CD4-positive, alpha-beta T cell treated with Interleukin-2 at 100 ng/mL for 4 hours (primary cell): Measurements from ENCODE around the gene CNTROB.
"Not testable (repeated sequence)": the region's sequence is repeated elsewhere in the genome, so short reads cannot be mapped to it uniquely, and the experiment has no call there.

Source experiments
- DNase-seq: peaks from one replicate; pipeline ENCODE4 v3.0.0-alpha.2; 2020; ENCODE audit warnings: low spot score

The CNTROB gene

GRCh38 chr17:7943291-7943690 lies 11.3 kb downstream of the CNTROB start:
- DNase-seq: no peak

DNA sequence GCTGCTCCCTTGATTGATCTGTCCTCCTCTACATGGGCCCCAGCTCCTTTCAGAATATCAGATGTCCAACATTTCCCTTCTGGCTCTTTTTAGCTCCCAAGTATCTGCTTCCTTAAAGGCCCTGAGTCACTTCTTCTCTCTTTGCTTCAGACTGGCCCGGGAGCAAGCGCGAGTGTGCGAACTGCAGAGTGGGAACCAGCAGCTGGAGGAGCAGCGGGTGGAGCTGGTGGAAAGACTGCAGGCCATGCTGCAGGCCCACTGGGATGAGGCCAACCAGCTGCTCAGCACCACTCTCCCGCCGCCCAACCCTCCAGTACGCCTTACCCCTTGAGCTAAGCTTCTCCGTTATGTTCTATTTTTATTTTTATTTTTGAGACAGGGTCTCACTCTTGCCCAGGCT lies 12.3 kb downstream of the CNTROB start:
- no peak for DNase-seq

DNA sequence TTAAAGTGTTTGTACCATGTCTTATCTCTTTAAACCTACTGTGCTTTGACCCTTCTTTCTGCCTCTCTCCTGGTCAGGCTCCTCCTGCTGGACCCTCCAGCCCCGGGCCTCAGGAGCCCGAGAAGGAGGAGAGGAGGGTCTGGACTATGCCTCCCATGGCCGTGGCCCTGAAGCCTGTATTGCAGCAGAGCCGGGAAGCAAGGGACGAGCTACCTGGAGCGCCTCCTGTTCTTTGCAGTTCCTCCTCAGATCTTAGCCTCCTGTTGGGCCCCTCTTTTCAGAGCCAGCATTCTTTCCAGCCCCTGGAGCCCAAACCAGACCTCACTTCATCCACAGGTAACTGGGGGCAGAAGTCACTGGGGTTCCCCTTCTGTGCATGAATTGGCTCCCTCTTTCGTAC lies 13.6 kb downstream of the CNTROB start:
- DNase-seq: no peak

DNA sequence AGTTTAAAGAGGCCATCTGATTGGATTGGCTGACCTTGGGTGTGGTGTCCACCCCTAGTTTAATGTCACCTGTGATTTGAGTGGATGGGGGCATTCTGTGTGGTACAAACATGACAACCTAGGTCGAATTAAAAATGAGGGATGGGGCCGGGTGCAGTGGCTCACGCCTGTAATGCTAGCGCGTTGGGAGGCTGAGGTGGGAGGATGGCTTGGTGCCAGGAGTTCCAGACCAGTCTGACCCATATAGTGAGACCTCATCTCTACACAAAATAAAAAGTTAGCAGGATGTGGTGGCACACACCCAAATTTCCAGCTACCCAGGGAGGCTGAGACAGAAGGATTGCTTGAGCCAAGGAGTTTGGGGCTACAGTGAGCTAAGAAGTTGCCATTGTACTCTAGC lies 14.4 kb downstream of the CNTROB start:
- DNase-seq: no peak

DNA sequence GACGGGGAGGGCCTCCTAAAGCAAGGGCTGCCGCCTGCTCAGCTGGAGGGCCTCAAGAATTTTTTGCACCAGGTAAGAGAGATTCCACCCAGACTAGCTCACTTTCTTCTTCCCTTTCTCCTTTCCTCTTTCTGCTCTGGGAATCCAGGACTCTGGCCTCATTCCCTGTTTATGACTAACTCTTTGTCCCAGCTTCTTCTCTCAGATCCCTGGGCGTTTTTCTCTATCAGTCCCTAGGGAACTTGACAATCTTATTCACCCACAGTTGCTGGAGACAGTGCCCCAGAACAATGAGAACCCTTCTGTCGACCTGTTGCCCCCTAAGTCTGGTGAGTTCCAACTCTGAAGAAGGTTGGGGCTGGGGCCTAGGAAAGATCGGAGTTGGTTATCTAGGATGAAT lies 15.6 kb downstream of the CNTROB start:
- no peak for DNase-seq

DNA sequence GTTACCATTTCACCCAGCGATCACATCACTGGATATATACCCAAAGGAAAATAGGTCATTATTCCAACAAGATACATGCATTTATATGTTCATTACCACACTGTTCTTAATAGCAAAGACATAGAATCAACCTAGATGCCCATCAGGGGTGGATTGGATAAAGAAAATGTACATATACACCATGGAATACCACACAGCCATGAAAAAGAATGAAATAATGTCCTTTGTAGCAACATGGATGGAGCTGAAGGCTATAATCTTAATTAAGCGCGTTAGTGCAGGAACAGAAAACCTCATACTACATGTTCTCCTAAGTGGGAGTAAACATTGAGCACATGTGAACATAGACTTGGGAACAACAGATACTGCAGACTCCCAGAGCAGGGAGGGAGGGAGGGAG lies 18.6 kb downstream of the CNTROB start:
- no peak for DNase-seq

- peak; percentile 14 for DNase-seq
Observed at GRCh38 chr17:7951143-7951792, 19.3 kb downstream of the CNTROB start.

DNA sequence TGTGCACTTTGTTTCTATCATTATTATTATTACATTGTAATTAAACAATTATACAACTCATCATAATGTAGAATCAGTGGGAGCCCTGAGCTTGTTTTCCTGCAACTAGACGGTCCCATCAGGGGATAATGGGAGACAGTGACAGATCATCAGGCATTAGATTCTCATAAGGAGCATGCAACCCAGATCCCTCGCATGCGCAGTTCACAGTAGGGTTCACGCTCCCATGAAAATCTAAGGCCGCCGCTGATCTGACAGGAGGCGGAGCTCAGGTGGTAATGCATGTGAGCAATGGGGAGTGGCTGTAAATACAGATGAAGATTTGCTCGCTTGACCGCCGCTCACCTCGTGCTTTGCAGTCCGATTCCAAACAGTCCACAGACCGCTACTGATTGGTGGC lies 21.3 kb downstream of the CNTROB start:
- not testable (repeated sequence) for DNase-seq

DNA sequence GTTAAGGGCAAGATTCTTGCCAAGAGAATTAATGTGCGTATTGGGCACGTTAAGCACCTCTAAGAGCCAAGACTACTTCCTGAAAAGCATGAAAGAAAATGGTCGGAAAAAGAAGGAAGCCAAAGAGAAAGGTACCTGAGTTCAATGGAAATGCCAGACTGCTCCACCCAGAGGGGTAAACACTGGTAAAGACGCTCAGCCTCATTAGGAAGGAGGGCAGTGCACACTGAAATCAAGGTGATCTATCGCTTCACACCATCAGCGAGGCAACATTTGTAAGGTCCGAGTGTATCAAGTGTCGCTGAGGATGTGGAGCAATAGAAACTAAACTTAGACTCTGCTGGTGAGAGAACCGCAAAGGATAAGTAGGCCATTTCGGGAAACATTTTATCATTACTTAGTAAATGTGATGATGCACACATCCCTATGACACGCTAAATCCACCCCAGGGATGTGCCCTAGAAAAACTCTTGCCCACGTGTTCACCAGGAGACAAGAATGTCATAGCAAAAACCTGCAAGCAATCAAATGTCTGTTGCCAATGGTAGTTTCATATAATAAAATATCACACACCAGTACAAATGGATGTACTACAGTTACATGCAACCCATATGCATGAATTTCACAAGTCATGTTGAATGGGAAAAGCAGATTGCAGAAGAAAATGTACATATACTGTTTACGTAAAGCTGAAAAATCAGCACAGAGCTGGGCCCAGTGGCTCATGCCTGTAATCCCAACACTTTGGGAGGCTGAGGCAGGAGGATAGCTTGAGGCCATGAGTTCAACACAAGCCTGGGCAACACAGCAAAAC lies 23.6 kb downstream of the CNTROB start:
- DNase-seq: no peak

DNA sequence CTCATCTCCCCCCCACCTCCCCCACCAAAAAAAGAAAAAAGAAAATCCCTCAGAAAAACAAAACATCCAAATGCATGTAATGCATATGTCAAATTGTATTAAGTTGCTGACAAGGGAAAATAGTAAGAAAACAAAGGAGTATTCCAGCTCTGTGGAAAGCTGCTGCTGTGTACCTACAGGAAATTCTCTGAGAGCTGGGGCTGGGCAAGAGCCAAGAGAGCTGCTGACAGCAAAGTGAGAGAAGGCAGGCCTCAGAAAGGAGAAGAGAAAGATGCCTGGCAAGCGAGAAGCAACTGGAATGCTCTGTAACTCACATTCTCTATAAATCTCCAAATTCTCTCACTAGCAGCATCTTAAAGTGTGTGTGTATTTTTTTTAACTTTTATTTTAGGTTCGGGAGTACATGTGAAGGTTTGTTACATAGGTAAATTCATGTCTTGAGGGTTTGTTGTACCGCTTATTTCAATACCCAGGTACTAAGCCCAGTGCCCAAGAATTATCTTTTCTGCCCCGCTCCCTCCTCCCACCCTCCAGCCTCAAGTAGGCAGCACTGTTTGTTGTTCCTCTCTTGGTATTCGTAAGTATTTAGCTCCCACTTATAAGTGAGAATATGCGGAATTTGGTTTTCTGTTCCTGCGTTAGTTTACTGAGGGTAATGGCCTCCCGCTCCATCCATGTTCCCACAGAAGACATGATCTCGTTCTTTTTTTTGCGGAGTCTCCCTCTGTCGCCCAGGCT lies 24.4 kb downstream of the CNTROB start:
- DNase-seq: no peak

DNA sequence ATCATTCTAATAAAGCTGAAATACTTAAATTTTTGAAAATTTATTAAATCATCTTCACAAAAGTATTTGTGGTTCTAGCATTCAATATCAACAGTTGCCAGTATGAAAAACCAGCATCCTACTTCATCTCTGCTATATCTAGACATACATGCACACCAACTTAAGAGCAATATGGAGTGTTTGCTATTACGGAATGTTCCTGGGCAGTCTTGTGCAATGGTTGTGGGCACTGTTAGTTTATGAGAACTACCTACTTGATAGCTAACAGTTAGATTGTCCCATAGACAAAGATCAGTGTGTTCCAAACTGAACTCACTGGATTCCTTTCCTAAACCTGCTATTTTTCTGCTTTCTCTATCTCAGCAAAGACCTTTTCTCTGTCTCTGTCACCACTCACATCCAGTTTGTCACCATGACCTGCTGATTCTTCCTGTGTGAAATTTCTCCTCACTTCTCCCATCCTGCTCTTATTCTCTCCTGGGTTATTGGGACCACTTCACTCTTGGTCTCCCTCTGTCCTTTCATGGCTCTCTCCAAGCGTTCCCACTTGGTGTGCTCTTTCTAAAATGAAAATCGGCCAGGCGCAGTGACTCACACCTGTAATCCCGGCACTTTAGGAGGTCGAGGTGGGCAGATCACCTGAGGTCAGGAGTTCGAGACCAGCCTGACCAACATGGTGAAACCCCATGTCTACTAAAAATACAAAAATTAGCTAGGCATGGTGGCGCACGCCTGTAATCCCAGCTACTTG lies 27.7 kb downstream of the CNTROB start:
- no peak for DNase-seq

DNA sequence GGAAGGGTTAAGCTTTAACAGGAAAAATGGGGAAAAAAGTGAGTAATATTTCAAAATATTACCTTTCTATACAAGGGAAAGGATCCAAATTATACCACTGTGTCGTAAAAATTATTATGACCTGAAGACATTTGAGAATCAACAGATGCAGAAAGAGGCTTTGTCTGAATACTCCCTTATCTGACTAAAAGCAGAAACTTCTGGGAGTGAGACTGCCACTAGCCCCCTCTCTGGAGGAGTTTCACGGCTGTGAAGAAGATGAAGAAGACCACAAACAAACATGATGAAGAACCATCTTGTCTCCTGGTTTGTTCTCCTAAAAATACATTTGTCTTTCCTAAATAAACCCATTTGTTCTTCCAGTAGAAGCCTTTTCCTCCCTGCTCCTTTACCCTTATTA lies 29.4 kb downstream of the CNTROB start:
- DNase-seq: no peak

GRCh38 chr17:7967751-7968150 lies 35.7 kb downstream of the CNTROB start:
- no peak for DNase-seq

- no peak for DNase-seq
Observed at GRCh38 chr17:7969433-7969832, 37.4 kb downstream of the CNTROB start.

- no peak for DNase-seq
Observed at GRCh38 chr17:7971651-7972050, 39.6 kb downstream of the CNTROB start.

GRCh38 chr17:7972131-7972785 lies 40.3 kb downstream of the CNTROB start:
- no peak for DNase-seq

GRCh38 chr17:7974638-7975131 lies 42.7 kb downstream of the CNTROB start:
- no peak for DNase-seq

DNA sequence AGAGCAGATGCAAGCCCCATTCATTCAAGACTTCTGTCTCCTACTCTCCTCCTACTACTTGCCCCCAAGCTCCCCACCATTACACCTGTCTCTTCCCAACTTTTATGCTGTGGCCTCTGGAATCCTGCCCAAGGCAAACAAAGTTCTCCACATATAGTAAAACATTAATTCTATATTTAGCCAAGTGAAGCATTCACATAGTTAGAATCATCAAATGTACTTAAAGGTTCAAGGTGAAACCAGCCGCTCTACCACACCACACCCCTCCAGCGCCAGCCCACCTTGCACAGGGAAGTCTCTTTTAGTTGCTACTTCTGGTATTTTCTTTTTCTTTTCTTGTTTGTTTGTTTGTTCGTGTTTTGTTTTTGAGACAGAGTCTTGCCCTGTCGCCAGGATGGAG lies 45.0 kb downstream of the CNTROB start:
- no peak for DNase-seq

- DNase-seq: no peak
Observed at GRCh38 chr17:7977805-7978204, 45.8 kb downstream of the CNTROB start.

DNA sequence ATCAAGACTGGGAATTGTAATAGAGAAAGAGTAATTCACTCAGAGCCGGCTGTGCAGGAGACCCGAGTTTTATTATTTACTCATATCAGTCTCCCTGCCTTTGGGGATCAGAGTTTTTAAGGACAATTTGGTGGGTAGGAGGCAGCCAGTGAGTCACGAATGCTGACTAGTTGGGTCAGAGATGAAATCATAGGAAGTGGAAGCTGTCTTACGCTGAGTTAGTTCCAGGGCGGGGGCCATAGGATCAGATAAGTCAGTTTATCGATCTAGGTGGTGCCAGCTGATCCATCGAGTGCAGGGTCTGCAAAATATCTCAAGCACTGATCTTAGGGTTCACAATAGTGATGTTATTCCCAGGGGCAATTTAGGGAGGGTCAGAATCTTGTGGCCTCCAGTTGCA lies 50.2 kb downstream of the CNTROB start:
- no peak for DNase-seq

- no peak for DNase-seq
Observed at GRCh38 chr17:7982666-7983065, 50.7 kb downstream of the CNTROB start.

DNA sequence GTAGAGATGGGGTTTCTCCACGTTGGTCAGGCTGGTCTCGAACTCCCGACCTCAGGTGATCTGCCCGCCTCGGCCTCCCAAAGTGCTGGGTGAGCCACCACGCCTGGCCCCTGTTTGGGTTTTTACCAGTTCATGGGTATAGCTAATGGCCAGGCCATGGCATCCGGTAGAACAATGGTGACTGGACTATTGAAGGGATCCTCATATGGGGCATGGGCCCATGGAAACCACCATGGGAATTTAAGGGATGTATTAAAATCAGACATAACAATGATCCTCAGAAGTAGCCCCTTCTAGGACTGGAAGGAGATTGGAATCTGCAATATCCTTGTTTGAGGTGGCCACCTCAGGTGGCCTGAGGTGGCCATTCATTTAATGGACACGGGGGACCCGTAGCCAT lies 52.9 kb downstream of the CNTROB start:
- no peak for DNase-seq
